GM21529 (cell line): ENCODE data around the gene DUSP16.

Source experiments
- ATAC-seq: cut with Tn5 transposase; IDR thresholded peaks from one replicate; pipeline ENCODE4 v1.9.1; 2021; ENCODE audit not compliant: unreplicated experiment

DUSP16 gene

GRCh38 chr12:12446786-12447185 lies 115.9 kb downstream of the DUSP16 start:
- no peak for ATAC-seq

GRCh38 chr12:12445882-12446181 lies 116.8 kb downstream of the DUSP16 start:
- no peak for ATAC-seq

GRCh38 chr12:12445165-12445881 lies 117.3 kb downstream of the DUSP16 start:
- no peak for ATAC-seq

- ATAC-seq = no peak
These were observed 119.2 kb downstream of the DUSP16 start for GRCh38 chr12:12443431-12443878.

GRCh38 chr12:12442548-12443071 lies 120.1 kb downstream of the DUSP16 start:
- no peak for ATAC-seq

GRCh38 chr12:12441843-12442461 lies 120.7 kb downstream of the DUSP16 start:
- ATAC-seq = no peak

GRCh38 chr12:12441429-12441807 lies 121.2 kb downstream of the DUSP16 start:
- ATAC-seq = no peak

- no peak for ATAC-seq
These were observed 121.8 kb downstream of the DUSP16 start for GRCh38 chr12:12440784-12441428.

GRCh38 chr12:12439636-12440035 lies 123.0 kb downstream of the DUSP16 start:
- ATAC-seq = no peak

- no peak for ATAC-seq
These were observed 125.8 kb downstream of the DUSP16 start for GRCh38 chr12:12436831-12437345.

- no peak for ATAC-seq
These were observed 129.4 kb downstream of the DUSP16 start for GRCh38 chr12:12433203-12433731.

- no peak for ATAC-seq
These were observed 130.3 kb downstream of the DUSP16 start for GRCh38 chr12:12432364-12432763.

- ATAC-seq = no peak
These were observed 133.6 kb downstream of the DUSP16 start for GRCh38 chr12:12428961-12429657.

- no peak for ATAC-seq
These were observed 134.6 kb downstream of the DUSP16 start for GRCh38 chr12:12428047-12428446.

- ATAC-seq = no peak
These were observed 135.1 kb downstream of the DUSP16 start for GRCh38 chr12:12427568-12427967.

- ATAC-seq = no peak
These were observed 137.0 kb downstream of the DUSP16 start for GRCh38 chr12:12425616-12426015.

GRCh38 chr12:12425001-12425400 lies 137.7 kb downstream of the DUSP16 start:
- ATAC-seq = no peak
